ENCODE measurements around the gene ZBED4.
"Not testable (repeated sequence)": the region's sequence is repeated elsewhere in the genome, so short reads cannot be mapped to it uniquely, and the experiment has no call there.

The ZBED4 gene

GRCh38 chr22:49852898-49853894 lies at the start of gene ZBED4:
TSS of gene ZBED4 (plus strand) at chr22:49853844. CDS start at chr22:49883663, 29,819 bp downstream.
- DNase-seq = peak; percentile 93 to 99

- no peak for DNase-seq
Observed at GRCh38 chr22:49807129-49807528, 46.5 kb upstream of the ZBED4 start.

GRCh38 chr22:49807780-49808708 lies 45.6 kb upstream of the ZBED4 start:
- DNase-seq = no peak

GRCh38 chr22:49810363-49811019 lies 43.2 kb upstream of the ZBED4 start:
- no peak for DNase-seq

- DNase-seq = no peak
Observed at GRCh38 chr22:49811020-49811791, 42.4 kb upstream of the ZBED4 start.

- no peak for DNase-seq
Observed at GRCh38 chr22:49812838-49813237, 40.8 kb upstream of the ZBED4 start.

- no peak for DNase-seq
Observed at GRCh38 chr22:49814164-49814686, 39.4 kb upstream of the ZBED4 start.

GRCh38 chr22:49814856-49815255 lies 38.8 kb upstream of the ZBED4 start:
- no peak for DNase-seq

- no peak for DNase-seq
Observed at GRCh38 chr22:49815641-49816091, 38.0 kb upstream of the ZBED4 start.

- DNase-seq = no peak
Observed at GRCh38 chr22:49817359-49817758, 36.3 kb upstream of the ZBED4 start.

- no peak for DNase-seq
Observed at GRCh38 chr22:49820984-49821383, 32.7 kb upstream of the ZBED4 start.

- not testable (repeated sequence) for DNase-seq
Observed at GRCh38 chr22:49821741-49822140, 31.9 kb upstream of the ZBED4 start.

- no peak for DNase-seq
Observed at GRCh38 chr22:49823289-49824045, 30.2 kb upstream of the ZBED4 start.

GRCh38 chr22:49824185-49824925 lies 29.3 kb upstream of the ZBED4 start:
- DNase-seq = no peak

- no peak for DNase-seq
Observed at GRCh38 chr22:49824936-49825335, 28.7 kb upstream of the ZBED4 start.

- DNase-seq = no peak
Observed at GRCh38 chr22:49825436-49825835, 28.2 kb upstream of the ZBED4 start.

- no peak for DNase-seq
Observed at GRCh38 chr22:49825944-49826602, 27.6 kb upstream of the ZBED4 start.

- no peak for DNase-seq
Observed at GRCh38 chr22:49826603-49827270, 26.9 kb upstream of the ZBED4 start.

- no peak for DNase-seq
Observed at GRCh38 chr22:49827271-49827852, 26.3 kb upstream of the ZBED4 start.

All from NCI-H446 (cell line).